Type B pancreatic cell (in vitro differentiated cells): ENCODE data around the gene ZNF546. TPM values are rescaled to one million over a fixed set of nuclear protein-coding genes. Genes with fewer than 3 reads are reported as not detected.
A peak's percentile ranks its signal among the peaks of the same experiment; 100 is the strongest.

Experiments used
- DNase-seq: peaks from one replicate; pipeline ENCODE4 v3.0.0; 2021; ENCODE audit warnings: mixed read lengths; ENCODE audit not compliant: unreplicated experiment; ENCODE audit errors: extremely low spot score
- H3K27ac Mint-ChIP-seq: 2 replicates; pipeline ENCODE4 v1.8.0; 2021; ENCODE audit warnings: mild to moderate bottlenecking, mixed read lengths
- H3K27me3 Mint-ChIP-seq: 2 replicates; pipeline ENCODE4 v1.8.0; 2021; ENCODE audit warnings: mixed read lengths
- H3K36me3 Mint-ChIP-seq: 2 replicates; pipeline ENCODE4 v1.8.0; 2021; ENCODE audit warnings: mixed read lengths
- H3K4me1 Mint-ChIP-seq: one replicate; pipeline ENCODE4 v1.8.0; 2021; ENCODE audit warnings: mixed read lengths; ENCODE audit not compliant: unreplicated experiment
- H3K4me3 Mint-ChIP-seq: 2 replicates; pipeline ENCODE4 v1.8.0; 2021; ENCODE audit warnings: mild to moderate bottlenecking, mixed read lengths
- H3K9me3 Mint-ChIP-seq: 2 replicates; pipeline ENCODE4 v1.8.0; 2021; ENCODE audit warnings: mixed read lengths
- total RNA-seq: library from RNA; stranded (reverse); gene quantifications from 2 replicates; pipeline ENCODE4 v1.2.1, GENCODE V29; 2021; ENCODE audit warnings: low replicate concordance
- TF ChIP-seq, protein P1 (sequence below): fragments of 200-600 bp; sonication (generic); conservative IDR thresholded peaks from 2 replicates; pipeline ENCODE4 v1.5.0; 2021; ENCODE audit warnings: antibody characterized with exemption, mild to moderate bottlenecking

The ZNF546 gene
- total RNA-seq, 1 donor from 2014 or later = 5.5 TPM

DNA sequence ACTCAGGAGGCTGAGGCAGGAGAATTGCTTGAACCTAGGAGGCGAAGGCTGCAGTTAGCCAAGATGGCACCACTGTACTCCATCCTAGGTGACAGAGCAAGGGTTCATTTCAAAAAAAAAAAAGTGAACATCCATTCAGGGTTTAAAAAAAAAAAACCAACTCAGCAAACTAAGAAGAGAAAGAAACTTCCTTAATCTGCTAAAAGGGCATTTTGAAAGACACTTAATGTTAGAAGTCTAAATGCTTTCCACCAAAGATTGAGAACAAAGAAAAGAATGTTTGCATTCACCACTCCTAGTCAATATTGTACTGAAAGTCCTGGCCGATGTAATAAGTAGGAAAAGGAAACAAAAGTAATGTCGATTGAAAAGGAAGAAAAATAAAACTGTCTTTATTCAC lies 33.0 kb upstream of the ZNF546 start:
- no peaks in the 10 kb centered on the region for H3K36me3 Mint-ChIP-seq
- peaks cover under 1% of the 10 kb centered on the region for H3K4me1 Mint-ChIP-seq
- no peak for DNase-seq
- no peak overlapping the region for H3K27ac Mint-ChIP-seq
- no peaks in the 10 kb centered on the region for H3K9me3 Mint-ChIP-seq
- TF ChIP-seq, protein P1, sequence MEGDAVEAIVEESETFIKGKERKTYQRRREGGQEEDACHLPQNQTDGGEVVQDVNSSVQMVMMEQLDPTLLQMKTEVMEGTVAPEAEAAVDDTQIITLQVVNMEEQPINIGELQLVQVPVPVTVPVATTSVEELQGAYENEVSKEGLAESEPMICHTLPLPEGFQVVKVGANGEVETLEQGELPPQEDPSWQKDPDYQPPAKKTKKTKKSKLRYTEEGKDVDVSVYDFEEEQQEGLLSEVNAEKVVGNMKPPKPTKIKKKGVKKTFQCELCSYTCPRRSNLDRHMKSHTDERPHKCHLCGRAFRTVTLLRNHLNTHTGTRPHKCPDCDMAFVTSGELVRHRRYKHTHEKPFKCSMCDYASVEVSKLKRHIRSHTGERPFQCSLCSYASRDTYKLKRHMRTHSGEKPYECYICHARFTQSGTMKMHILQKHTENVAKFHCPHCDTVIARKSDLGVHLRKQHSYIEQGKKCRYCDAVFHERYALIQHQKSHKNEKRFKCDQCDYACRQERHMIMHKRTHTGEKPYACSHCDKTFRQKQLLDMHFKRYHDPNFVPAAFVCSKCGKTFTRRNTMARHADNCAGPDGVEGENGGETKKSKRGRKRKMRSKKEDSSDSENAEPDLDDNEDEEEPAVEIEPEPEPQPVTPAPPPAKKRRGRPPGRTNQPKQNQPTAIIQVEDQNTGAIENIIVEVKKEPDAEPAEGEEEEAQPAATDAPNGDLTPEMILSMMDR = no peak
- no peaks in the 10 kb centered on the region for H3K27me3 Mint-ChIP-seq
- no peak overlapping the region for H3K4me3 Mint-ChIP-seq

DNA sequence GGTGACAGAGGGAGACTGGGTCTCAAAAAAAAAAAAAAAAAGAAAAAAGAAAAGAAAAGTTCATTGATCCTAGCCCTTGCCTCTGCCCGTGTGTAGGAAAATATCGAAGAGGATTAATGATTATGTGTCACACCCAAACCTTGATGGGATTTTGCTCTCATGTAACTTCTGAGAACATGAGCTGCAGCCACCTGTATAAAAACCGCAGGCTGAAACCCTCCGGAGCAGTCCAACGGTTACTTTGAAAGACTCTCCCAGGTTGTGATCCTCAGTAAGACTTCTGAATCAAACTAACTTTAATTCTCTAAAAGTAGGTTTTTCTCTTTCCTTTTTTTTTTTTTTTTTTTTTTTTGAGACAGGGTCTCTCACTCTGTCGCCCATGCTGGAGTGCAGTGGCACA lies 30.2 kb upstream of the ZNF546 start:
- Mint-ChIP-seq H3K4me1 (peaks cover 22% of the 10 kb centered on the region), H3K9me3 (no peaks in the 10 kb centered on the region), H3K4me3 (no peak overlapping the region), H3K27me3 (no peaks in the 10 kb centered on the region), H3K27ac (no peak overlapping the region), H3K36me3 (peaks cover 8% of the 10 kb centered on the region)
- no peak for DNase-seq
- TF ChIP-seq, protein P1 = no peak

GRCh38 chr19:39967561-39967960 lies 29.3 kb upstream of the ZNF546 start:
- Mint-ChIP-seq H3K27me3 (no peaks in the 10 kb centered on the region), H3K36me3 (peaks cover 11% of the 10 kb centered on the region), H3K27ac (no peak overlapping the region), H3K4me1 (peaks cover 25% of the 10 kb centered on the region), H3K9me3 (no peaks in the 10 kb centered on the region), H3K4me3 (no peak overlapping the region)
- DNase-seq = no peak
- TF ChIP-seq, protein P1 = no peak

DNA sequence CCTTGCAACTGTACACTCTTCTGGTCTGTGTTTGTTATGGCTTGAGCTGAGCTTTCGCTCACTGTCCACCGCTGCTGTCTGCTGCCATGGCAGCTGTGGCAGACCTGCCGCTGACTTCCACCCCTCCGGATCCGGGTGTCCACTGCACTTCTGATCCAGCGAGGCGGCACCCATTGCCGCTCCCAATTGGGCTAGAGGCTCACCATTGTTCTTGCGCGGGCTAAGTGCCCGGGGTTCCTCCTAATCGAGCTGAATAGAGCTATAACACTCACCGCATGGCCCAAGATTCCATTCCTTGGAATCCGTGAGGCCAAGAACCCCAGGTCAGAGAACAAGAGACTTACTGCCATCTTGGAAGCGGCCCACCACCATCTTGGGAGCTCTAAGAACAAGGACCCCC lies 28.1 kb upstream of the ZNF546 start:
- Mint-ChIP-seq H3K4me3 (peak overlapping the region; percentile 100), H3K9me3 (no peaks in the 10 kb centered on the region), H3K27me3 (no peaks in the 10 kb centered on the region), H3K36me3 (peaks cover 18% of the 10 kb centered on the region), H3K4me1 (peaks cover 25% of the 10 kb centered on the region), H3K27ac (peak overlapping the region; percentile 97)
- TF ChIP-seq, protein P1 = no peak
- no peak for DNase-seq

- DNase-seq = no peak
- Mint-ChIP-seq H3K9me3 (no peaks in the 10 kb centered on the region), H3K4me3 (peak overlapping the region; percentile 100), H3K27ac (peak overlapping the region; percentile 97), H3K27me3 (no peaks in the 10 kb centered on the region), H3K36me3 (peaks cover 20% of the 10 kb centered on the region), H3K4me1 (peaks cover 25% of the 10 kb centered on the region)
- TF ChIP-seq, protein P1 = no peak
Measured at GRCh38 chr19:39969266-39969665, 27.6 kb upstream of the ZNF546 start.
